ENCODE results near the gene SRD5A3.

- TF ChIP-seq POLR2A (IDR thresholded peaks at IDR 0.05) (peak; percentile 99), CTCF (IDR thresholded peaks at IDR 0.05) (peak in 1 of 4 experiments; percentile 19), POLR2AphosphoS5 (IDR thresholded peaks at IDR 0.05) (peak; percentile 83)
Measured at GRCh38 chr4:55395529-55396307, 49.7 kb downstream of the SRD5A3 start, which contains the start of gene TMEM165.
